Astrocyte (in vitro differentiated cells and primary cell): ENCODE measurements around the gene SCAMP1. TPM values are rescaled to one million over a fixed set of nuclear protein-coding genes. Genes with fewer than 3 reads are reported as not detected.
A peak's percentile ranks its signal among the peaks of the same experiment; 100 is the strongest.

Source experiments
- DNase-seq: peaks from one replicate; pipeline ENCODE4 v3.0.0-alpha.2; 2010; ENCODE audit warnings: low read depth
- FAIRE-seq: peaks from 2 replicates; lab custom pipeline; 2011; peaks lifted over from hg19 to GRCh38; lab: Jason Lieb, UNC
- H2AFZ ChIP-seq: 2 replicates; pipeline ENCODE4 v1.6.0; 2012; ENCODE audit warnings: low read depth, low read length, inconsistent platforms
- H3K27ac ChIP-seq: 2 replicates; pipeline ENCODE4 v1.5.1; 2011; ENCODE audit warnings: low read depth, low read length, inconsistent platforms
- H3K27me3 ChIP-seq: 2 replicates; pipeline ENCODE4 v1.6.0; 2011; ENCODE audit warnings: low read length, inconsistent platforms; ENCODE audit not compliant: insufficient read depth
- H3K36me3 ChIP-seq: 2 replicates; pipeline ENCODE4 v1.5.1; 2011; ENCODE audit warnings: low read length, inconsistent platforms; ENCODE audit not compliant: insufficient read depth
- H3K4me1 ChIP-seq: 2 replicates; pipeline ENCODE4 v1.5.1; 2011; ENCODE audit warnings: low read length, inconsistent platforms; ENCODE audit not compliant: insufficient read depth
- H3K4me2 ChIP-seq: 2 replicates; pipeline ENCODE4 v1.6.0; 2012; ENCODE audit warnings: low read length, inconsistent platforms
- H3K4me3 ChIP-seq: 2 replicates; pipeline ENCODE4 v1.5.1; 2011; ENCODE audit warnings: low read depth, mild to moderate bottlenecking, low read length, inconsistent platforms; ENCODE audit not compliant: insufficient read depth
- H3K79me2 ChIP-seq: 2 replicates; pipeline ENCODE4 v1.6.0; 2012; ENCODE audit warnings: mild to moderate bottlenecking, low read length, inconsistent platforms; ENCODE audit not compliant: insufficient read depth
- H3K9ac ChIP-seq: 2 replicates; pipeline ENCODE4 v1.6.0; 2012; ENCODE audit warnings: mild to moderate bottlenecking, low read length, inconsistent platforms
- H3K9me3 ChIP-seq: 2 replicates; pipeline ENCODE4 v1.5.1; 2012; ENCODE audit warnings: low read depth, mild to moderate bottlenecking, low read length, inconsistent platforms; ENCODE audit not compliant: insufficient read depth
- H4K20me1 ChIP-seq: 2 replicates; pipeline ENCODE4 v1.6.0; 2012; ENCODE audit warnings: low read length, inconsistent platforms; ENCODE audit not compliant: insufficient read depth
- H3K27ac Mint-ChIP-seq: one replicate; pipeline ENCODE4 v1.8.0; 2021; ENCODE audit warnings: mild to moderate bottlenecking, mixed read lengths; ENCODE audit not compliant: unreplicated experiment
- H3K27me3 Mint-ChIP-seq: one replicate; pipeline ENCODE4 v1.8.0; 2021; ENCODE audit warnings: low read depth, mixed read lengths; ENCODE audit not compliant: unreplicated experiment
- H3K36me3 Mint-ChIP-seq: one replicate; pipeline ENCODE4 v1.8.0; 2021; ENCODE audit warnings: low read depth, mixed read lengths; ENCODE audit not compliant: unreplicated experiment
- H3K4me1 Mint-ChIP-seq: one replicate; pipeline ENCODE4 v1.8.0; 2021; ENCODE audit warnings: low read depth, mixed read lengths; ENCODE audit not compliant: unreplicated experiment
- H3K4me3 Mint-ChIP-seq: one replicate; pipeline ENCODE4 v1.8.0; 2021; ENCODE audit warnings: mild to moderate bottlenecking, moderate library complexity, mixed read lengths; ENCODE audit not compliant: unreplicated experiment
- H3K9me3 Mint-ChIP-seq: one replicate; pipeline ENCODE4 v1.8.0; 2021; ENCODE audit warnings: mild to moderate bottlenecking, mixed read lengths; ENCODE audit not compliant: unreplicated experiment
- CTCF ChIP-seq: IDR thresholded peaks from 2 replicates; pipeline ENCODE4 v1.5.1; 2011; ENCODE audit warnings: low read depth, mild to moderate bottlenecking, inconsistent platforms, low read length, moderate library complexity; ENCODE audit not compliant: insufficient read depth
- EZH2 ChIP-seq: IDR thresholded peaks from 2 replicates; pipeline ENCODE4 v1.6.1; 2012; ENCODE audit warnings: mild to moderate bottlenecking, low read length, inconsistent platforms; ENCODE audit not compliant: insufficient read depth
- total RNA-seq: library from RNA; stranded (reverse); gene quantifications from 2 replicates; pipeline ENCODE4 v1.2.1, GENCODE V29; 2021

SCAMP1 gene
- total RNA-seq, 1 donor from 2014 or later: 52.6 TPM

- Histone ChIP-seq H2AFZ (no peak overlapping the region), H3K9ac (peak overlapping the region; percentile 80), H3K36me3 (no peaks in the 10 kb centered on the region), H3K4me2 (peak overlapping the region; percentile 62), H3K79me2 (peaks cover 18% of the 10 kb centered on the region), H3K4me3 (no peak overlapping the region), H4K20me1 (no peaks in the 10 kb centered on the region), H3K27me3 (no peaks in the 10 kb centered on the region), H3K9me3 (no peaks in the 10 kb centered on the region), H3K4me1 (peaks cover 34% of the 10 kb centered on the region), H3K27ac (peak overlapping the region; percentile 90)
- TF ChIP-seq CTCF: no peak
- TF ChIP-seq EZH2: no peak
- H3K36me3 Mint-ChIP-seq: peaks cover 3% of the 10 kb centered on the region
- DNase-seq: peak; percentile 93
- H3K4me3 Mint-ChIP-seq: peak overlapping the region; percentile 21
- H3K27me3 Mint-ChIP-seq: no peaks in the 10 kb centered on the region
- peak overlapping the region; percentile 97 for H3K27ac Mint-ChIP-seq
- H3K9me3 Mint-ChIP-seq: no peaks in the 10 kb centered on the region
- peak; percentile 62 for FAIRE-seq
- H3K4me1 Mint-ChIP-seq: peaks cover 18% of the 10 kb centered on the region
Observed at GRCh38 chr5:78518365-78519197, 158.2 kb downstream of the SCAMP1 start.

- Histone ChIP-seq H3K4me1 (peaks cover 35% of the 10 kb centered on the region), H3K27me3 (no peaks in the 10 kb centered on the region), H2AFZ (no peak overlapping the region), H3K4me2 (peak overlapping the region; percentile 62), H3K36me3 (no peaks in the 10 kb centered on the region), H3K79me2 (peaks cover 23% of the 10 kb centered on the region), H3K4me3 (no peak overlapping the region), H3K9me3 (no peaks in the 10 kb centered on the region), H3K27ac (peak overlapping the region; percentile 90), H4K20me1 (no peaks in the 10 kb centered on the region), H3K9ac (peak overlapping the region; percentile 80)
- Mint-ChIP-seq H3K27ac (peak overlapping the region; percentile 97), H3K27me3 (no peaks in the 10 kb centered on the region), H3K9me3 (no peaks in the 10 kb centered on the region), H3K4me3 (no peak overlapping the region), H3K36me3 (no peaks in the 10 kb centered on the region), H3K4me1 (peaks cover 18% of the 10 kb centered on the region)
- DNase-seq (no peak), FAIRE-seq (no peak)
- TF ChIP-seq EZH2: no peak
- TF ChIP-seq CTCF: no peak
Observed at GRCh38 chr5:78519198-78519941, 159.0 kb downstream of the SCAMP1 start.
